Measurements from ENCODE around the gene CLDN16.

CLDN16 gene

DNA sequence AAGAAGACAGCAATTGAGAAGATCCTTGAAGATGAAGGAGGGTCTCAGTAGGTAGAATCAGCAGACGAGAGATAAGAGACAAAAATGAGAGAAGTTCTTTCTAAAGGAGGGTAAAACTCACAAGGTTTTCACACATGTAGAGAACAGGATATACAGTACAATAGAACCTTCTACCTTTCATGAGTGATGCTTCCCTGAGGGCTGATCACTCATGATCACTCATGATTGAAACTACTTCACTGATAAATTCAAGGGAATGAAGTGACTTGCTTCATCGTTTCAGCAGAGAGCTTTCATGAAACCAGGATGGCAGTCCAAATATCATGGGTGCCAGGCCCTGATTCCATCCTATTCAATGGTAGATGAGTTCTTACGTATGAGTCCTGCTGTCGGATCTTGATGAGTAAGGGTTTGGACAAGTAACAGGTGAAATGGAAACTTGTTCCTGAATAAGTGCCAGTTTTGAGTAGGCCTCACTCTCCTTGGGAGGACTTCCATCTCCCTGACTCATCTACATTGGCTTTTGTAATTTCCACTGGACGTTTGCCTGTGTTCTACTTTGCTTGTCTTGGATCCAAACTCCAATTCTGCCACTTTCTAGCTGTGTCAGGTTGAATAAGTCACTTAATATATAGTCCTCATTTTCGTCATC, 9.6 kb upstream of the CLDN16 start:
- FAIRE-seq = no peak
- no peak for DNase-seq (ENCODE audit: insufficient read length, low spot score)

DNA sequence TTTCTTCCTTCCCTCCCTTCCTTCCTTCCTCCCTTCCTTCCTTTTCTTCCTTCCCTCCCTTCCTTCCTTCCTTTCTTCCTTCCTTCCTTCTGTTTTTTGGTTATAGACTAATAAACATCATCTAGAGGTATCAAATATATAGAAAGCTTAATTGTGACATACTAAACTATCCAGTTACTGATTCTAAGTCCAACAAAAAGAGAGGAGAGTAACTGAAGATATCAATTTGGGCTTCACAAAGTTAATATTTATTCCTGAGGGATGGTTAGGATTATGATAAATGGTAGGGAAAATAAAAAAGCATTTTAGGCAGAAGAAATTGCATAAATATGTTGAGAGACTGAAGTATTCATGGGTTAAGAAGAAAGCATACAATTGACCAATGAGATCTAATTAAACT, 7.8 kb upstream of the CLDN16 start:
- DNase-seq (ENCODE audit: insufficient read length, low spot score) = no peak
- FAIRE-seq = no peak

GRCh38 chr3:190381441-190381840, 6.5 kb upstream of the CLDN16 start:
- DNase-seq (ENCODE audit: insufficient read length, low spot score) = no peak
- FAIRE-seq = no peak

DNA sequence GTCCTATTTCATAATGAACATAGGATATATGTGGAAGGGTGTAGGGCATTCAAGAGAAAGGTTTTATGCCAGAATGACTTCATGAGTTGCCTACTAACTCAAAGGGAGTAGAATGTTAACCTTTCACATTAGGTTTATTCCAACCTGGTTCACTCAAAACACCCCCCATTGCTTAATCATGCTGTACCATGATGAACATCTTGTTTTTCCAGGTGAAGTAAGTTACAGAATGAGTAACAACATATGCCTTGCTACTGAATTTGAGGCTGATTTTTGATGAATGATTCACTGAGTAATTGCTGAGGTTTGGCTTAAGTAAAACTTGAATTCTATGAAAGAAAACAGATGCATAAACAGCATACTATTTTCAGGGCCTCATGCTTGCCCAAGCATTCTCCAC, 5.9 kb upstream of the CLDN16 start:
- DNase-seq (ENCODE audit: insufficient read length, low spot score) (no peak), FAIRE-seq (no peak)

- DNase-seq (ENCODE audit: insufficient read length, low spot score) (peak; percentile 13), FAIRE-seq (peak; percentile 49)
Observed at GRCh38 chr3:190384309-190384756, 3.6 kb upstream of the CLDN16 start.

- FAIRE-seq (no peak), DNase-seq (ENCODE audit: insufficient read length, low spot score) (no peak)
Observed at GRCh38 chr3:190385731-190386688, 2.0 kb upstream of the CLDN16 start.

DNA sequence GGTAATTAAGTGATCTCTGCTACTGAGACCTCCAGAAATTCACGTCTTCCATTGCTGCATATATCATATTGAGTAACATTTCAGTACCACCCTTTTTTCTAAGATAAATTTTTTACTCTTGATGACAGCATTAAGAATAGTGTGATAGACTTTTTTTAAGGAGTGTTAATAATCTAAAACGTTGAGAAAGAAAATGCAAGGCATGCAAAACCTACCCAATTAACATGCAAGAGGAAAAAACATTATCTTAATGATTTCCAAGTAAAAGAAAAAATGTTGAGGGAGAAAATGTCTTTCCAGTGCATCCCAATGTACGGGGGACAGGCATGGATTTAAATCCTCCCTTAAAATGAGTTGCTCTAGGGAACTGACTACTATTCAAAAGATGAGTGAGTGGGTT, 740 bp downstream of the CLDN16 start:
- DNase-seq (ENCODE audit: insufficient read length, low spot score) (no peak), FAIRE-seq (no peak)

DNA sequence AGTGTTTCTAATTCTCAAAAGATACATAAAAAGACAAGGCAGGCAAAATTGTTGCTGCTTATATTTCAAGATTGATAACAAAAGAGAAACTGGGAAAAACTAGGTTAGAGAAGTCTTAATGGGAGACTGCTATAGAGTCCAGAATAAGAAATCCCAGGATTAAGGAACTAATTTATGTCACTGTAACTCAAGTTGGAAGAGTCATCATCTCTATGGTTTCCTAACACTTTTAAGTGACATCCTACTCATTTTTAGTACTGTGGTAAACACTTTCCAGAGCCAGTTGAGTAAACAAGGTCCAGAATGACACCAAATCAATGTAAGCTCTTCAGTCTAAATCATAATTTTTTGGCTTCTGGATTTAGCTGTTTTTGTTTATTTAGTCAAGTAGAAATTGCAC, 8.0 kb downstream of the CLDN16 start:
- no peak for FAIRE-seq

GRCh38 chr3:190397889-190398288, 9.9 kb downstream of the CLDN16 start:
- DNase-seq (ENCODE audit: insufficient read length, low spot score) (no peak), FAIRE-seq (peak; percentile 59)

More for the DNA sequence above, 8.0 kb downstream of the CLDN16 start:
- no peak for DNase-seq (ENCODE audit: insufficient read length, low spot score)

GRCh38 chr3:190399677-190400076, 11.7 kb downstream of the CLDN16 start:
- no peak for FAIRE-seq

GRCh38 chr3:190401963-190402362, 14.0 kb downstream of the CLDN16 start:
- FAIRE-seq (no peak), DNase-seq (ENCODE audit: insufficient read length, low spot score) (no peak)

More at GRCh38 chr3:190399677-190400076, 11.7 kb downstream of the CLDN16 start:
- DNase-seq (ENCODE audit: insufficient read length, low spot score) = no peak

GRCh38 chr3:190404715-190405114, 16.8 kb downstream of the CLDN16 start:
- DNase-seq (ENCODE audit: insufficient read length, low spot score) (no peak), FAIRE-seq (no peak)

GRCh38 chr3:190414297-190414696, 26.3 kb downstream of the CLDN16 start:
- no peak for DNase-seq (ENCODE audit: insufficient read length, low spot score)
- no peak for FAIRE-seq

GRCh38 chr3:190424108-190424477, 36.1 kb downstream of the CLDN16 start:
- FAIRE-seq (no peak), DNase-seq (ENCODE audit: insufficient read length, low spot score) (no peak)

- DNase-seq (ENCODE audit: insufficient read length, low spot score) (peak; percentile 6), FAIRE-seq (peak; percentile 71)
Observed at GRCh38 chr3:190424478-190425439, 36.8 kb downstream of the CLDN16 start.

DNA sequence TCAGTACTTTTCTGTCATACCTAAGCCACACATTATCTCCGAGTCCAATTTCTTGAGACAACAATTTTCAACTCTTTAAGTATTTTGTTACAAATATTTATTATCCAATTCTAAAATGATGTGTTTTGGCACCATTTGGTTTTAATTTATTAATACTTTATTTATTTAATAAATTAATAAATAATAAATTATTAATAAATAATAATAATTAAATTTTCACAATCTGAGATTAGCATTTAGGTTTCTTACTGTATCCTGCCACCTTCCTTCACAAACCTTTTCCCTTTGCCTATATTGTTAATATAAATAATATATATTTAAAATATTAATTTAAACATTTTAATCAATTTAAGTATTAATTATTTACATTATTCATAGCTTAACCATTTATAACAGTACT, 37.9 kb downstream of the CLDN16 start:
- no peak for FAIRE-seq
- DNase-seq (ENCODE audit: insufficient read length, low spot score) = no peak

DNA sequence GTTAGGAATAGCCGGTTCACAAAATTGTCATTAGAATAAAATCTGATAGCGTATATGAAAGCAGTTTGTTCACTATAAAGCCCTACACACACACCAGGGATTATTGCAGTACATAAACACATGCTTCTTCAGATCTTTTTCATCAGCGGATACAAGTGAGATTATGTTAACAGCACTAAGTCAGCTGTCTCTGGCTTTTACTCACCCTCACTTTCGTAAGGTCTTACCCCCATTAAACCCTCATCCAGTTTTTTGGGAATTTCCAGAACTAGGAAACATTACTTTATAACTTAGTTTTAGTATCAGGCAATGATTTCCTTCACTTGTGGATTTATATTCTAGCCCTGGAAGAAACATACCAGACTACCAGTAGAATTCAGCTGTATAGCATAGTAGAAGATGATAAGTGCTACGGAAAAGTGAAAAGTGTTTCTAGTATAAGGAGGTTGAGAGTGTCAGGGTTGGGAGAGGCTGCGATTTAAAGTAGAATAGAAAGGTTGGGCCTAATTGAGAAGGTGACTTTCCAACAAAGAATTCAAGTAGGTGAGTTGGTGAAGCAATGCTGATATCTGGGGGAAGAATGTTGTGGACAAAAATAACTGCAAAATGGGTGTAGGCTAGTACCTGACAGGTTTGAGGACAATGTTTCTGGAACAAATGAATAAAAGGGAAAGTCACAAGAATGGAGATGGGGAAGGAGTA, 39.0 kb downstream of the CLDN16 start:
- DNase-seq (ENCODE audit: insufficient read length, low spot score) (no peak), FAIRE-seq (no peak)

DNA sequence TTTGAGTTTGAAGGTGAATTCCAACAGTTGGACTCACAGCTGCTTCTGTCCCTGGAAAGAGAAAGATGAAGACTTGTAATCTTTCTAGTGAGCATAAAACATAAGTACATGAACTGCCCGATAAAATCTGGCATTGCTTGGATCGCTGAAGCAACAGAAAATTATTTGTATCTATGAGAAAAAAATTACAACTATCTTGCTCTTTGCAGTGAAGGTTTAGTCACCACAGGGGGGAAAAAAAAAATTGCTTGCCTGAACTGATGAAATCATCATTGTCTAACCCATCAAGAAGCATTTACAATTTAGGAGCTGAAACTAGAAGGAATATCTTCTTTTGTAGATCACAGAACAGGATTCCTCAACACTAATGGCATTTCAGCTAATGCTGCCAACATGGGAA, 41.7 kb downstream of the CLDN16 start:
- no peak for FAIRE-seq
- no peak for DNase-seq (ENCODE audit: insufficient read length, low spot score)

DNA sequence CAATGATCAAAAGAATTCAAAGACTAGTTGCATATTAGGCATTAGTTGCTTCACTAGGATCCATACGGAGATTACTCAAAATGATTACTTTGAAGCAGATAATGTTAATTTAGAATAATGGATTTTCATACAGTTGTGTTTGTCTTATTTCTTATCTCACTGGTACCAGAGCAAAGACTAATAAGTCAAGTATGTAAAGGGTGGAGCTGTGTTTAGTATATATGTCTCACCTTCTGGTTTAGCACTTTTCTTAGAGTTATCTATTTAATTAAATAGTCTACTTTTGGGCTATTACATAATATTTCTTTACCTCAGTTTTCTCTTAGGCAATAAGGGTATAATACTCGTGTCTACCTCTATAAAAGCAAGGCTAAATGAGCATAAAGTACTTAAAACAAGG, 42.9 kb downstream of the CLDN16 start:
- DNase-seq (ENCODE audit: insufficient read length, low spot score) (no peak), FAIRE-seq (no peak)

DNA sequence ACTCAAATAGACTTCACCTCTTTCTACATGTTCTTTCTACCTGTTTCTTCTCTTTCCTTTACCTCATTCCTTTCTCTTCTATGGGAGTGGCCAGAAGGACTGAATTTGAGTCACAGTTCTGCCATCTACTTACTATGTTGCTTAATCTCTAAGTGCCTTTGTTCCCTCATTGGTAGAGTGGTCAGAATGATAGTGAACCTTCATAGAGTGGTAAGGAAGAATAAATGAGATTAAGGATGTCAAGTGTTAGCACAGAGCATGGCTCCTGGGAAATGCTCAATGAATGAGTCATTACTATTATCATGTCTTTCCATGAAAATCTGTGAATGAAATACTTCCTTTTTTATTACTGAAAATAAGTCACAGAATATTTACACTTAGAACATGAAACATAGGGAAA, 44.3 kb downstream of the CLDN16 start:
- DNase-seq (ENCODE audit: insufficient read length, low spot score) = no peak
- FAIRE-seq = no peak

All from GM19239 (cell line).